GM12864 (cell line): Measurements from ENCODE around the gene GTSE1.

ENCODE experiments used
- DNase-seq: peaks from one replicate; pipeline ENCODE4 v3.0.0-alpha.2; 2011; ENCODE audit warnings: low read depth
- H3K4me3 ChIP-seq: 2 replicates; pipeline ENCODE4 v1.5.1; 2011; ENCODE audit warnings: mild to moderate bottlenecking, low read depth, low read length, control low read depth
- TF ChIP-seq, protein P1 (sequence below): IDR thresholded peaks from 2 replicates; pipeline ENCODE4 v1.5.1; 2011; ENCODE audit warnings: low read depth, mild to moderate bottlenecking, moderate library complexity, low read length, control low read depth, inconsistent platforms; ENCODE audit errors: missing control alignments

Gene GTSE1

GRCh38 chr22:46358766-46359165, 62.1 kb downstream of the GTSE1 start:
- DNase-seq = no peak
- no peak overlapping the region for H3K4me3 ChIP-seq
- TF ChIP-seq, protein P1, sequence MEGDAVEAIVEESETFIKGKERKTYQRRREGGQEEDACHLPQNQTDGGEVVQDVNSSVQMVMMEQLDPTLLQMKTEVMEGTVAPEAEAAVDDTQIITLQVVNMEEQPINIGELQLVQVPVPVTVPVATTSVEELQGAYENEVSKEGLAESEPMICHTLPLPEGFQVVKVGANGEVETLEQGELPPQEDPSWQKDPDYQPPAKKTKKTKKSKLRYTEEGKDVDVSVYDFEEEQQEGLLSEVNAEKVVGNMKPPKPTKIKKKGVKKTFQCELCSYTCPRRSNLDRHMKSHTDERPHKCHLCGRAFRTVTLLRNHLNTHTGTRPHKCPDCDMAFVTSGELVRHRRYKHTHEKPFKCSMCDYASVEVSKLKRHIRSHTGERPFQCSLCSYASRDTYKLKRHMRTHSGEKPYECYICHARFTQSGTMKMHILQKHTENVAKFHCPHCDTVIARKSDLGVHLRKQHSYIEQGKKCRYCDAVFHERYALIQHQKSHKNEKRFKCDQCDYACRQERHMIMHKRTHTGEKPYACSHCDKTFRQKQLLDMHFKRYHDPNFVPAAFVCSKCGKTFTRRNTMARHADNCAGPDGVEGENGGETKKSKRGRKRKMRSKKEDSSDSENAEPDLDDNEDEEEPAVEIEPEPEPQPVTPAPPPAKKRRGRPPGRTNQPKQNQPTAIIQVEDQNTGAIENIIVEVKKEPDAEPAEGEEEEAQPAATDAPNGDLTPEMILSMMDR = no peak

DNA sequence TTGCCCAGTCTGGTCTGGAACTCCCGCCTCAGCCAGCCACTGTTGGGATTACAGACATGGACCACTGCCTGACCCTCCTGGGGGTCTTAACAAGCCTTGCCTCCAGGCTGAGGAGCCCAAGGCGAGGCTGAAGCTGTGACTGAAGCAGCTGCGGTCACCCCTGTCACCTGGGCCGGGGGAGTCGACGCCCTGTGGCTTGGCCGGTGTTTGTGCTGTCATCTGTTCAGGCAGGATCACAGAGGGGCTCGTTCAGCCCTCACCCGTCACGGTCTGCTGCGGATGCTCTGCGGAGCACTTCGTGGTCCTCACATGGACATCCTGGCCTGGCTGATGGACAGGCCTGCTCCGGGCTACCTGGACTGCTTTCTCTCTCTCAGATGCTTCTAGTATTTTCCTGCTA, 62.7 kb downstream of the GTSE1 start:
- no peak for DNase-seq
- no peak overlapping the region for H3K4me3 ChIP-seq
- TF ChIP-seq, protein P1 = no peak

GRCh38 chr22:46360097-46360496, 63.4 kb downstream of the GTSE1 start:
- TF ChIP-seq, protein P1 = no peak
- no peak overlapping the region for H3K4me3 ChIP-seq
- DNase-seq = no peak

GRCh38 chr22:46360891-46361290, 64.2 kb downstream of the GTSE1 start:
- DNase-seq = no peak

DNA sequence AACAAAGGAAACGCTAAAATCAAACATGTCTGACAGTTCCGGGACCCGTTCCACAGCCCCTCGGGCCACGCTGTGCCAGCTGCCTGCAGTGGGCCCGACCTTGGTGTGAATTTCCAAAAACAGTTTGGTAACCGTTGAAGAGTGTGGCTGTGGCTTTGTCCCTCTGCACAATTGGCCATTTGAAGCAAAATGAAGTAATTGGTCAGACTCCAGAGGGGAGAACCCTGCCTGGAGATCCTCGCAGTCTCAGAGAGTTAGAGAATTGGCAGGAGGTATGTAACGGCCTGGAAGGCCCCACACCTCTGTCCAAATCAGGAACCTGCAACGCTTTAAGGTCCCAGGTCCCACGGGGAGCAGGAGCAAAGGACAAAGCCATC, 65.1 kb downstream of the GTSE1 start:
- no peak for DNase-seq
- H3K4me3 ChIP-seq = no peak overlapping the region
- TF ChIP-seq, protein P1 = no peak

More at GRCh38 chr22:46360891-46361290, 64.2 kb downstream of the GTSE1 start:
- TF ChIP-seq, protein P1 = no peak
- no peak overlapping the region for H3K4me3 ChIP-seq

DNA sequence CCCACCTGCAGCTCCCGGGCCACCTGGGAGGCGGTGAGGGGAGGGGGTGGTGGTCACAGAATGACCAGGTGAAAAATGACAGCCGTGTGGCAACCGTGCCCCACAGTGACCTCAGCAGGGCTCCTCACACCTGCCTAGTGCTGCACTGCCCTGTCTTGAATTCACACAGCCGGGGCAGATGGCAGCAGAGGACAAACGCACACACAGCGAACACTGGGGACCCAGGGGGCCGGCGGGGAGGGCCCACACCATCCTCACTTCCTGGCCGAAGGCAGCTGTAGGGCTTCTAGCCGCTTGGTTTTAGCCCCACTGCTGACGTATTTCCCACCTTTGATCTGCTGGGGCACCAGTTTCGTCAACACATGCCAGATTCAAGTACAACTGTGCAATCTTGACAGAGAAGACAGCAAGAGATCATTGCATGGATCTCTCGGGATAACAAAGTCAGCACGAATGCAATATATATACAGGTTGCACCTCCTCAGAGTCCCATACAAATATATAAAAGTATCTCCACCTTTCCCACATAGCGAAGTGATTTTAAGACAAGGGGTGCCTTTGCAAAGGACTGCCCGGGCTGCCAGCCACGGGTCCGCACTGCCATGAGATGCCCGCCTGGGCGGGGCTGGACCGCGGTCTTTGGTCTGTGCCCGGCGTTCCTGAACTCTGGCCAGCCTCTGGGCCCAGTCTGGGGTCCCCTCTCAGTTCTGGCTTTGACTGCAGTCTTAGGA, 65.7 kb downstream of the GTSE1 start:
- no peak overlapping the region for H3K4me3 ChIP-seq
- TF ChIP-seq, protein P1 = no peak
- no peak for DNase-seq

DNA sequence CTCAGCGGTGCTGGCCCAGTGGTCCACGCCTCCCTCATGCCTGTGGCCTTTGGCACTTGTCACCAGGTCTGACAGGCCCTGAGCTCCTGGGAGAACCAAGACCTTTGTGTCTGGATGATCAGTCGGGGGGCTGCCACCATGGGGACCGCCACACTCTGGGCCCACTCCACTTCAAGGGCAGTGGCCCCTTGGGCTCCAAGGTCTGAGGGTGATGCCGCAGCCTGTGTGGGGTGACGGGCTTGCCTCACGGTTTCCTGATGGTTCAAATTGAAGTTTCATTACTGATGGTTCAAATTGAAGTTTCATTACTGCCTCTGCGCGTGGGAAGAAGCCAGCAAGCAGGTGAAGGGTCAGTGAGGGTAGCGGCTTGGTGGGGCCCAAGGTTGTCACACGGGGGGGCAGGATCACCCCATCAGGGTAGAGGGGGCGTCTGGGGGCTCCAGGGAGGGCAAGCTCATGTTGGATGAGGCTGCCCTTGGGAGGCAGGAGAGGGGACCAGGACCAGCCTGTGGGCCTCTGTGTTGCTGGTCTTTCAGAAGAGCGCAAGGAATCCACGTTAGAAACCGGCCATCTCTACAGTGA, 66.4 kb downstream of the GTSE1 start:
- TF ChIP-seq, protein P1 = no peak
- no peak overlapping the region for H3K4me3 ChIP-seq
- DNase-seq = no peak
